K562 (cell line): ENCODE results near the gene GULP1. TPM values are rescaled to one million over a fixed set of nuclear protein-coding genes. Genes with fewer than 3 reads are reported as not detected.

Source experiments
- ATAC-seq: fragments of 200-7000 bp; cut with Tn5 transposase; 3 replicates; pipeline ENCODE4 v1.9.1; 2020; ENCODE audit warnings: moderate library complexity
- BruUV-seq: library from RNA; stranded (reverse); fragments of 400-500 nt; replicated peaks from 2 replicates; lab custom pipeline; 2021; lab: Mats Ljungman, UMichigan
- CTCF ChIA-PET: fragments of 300-600 bp; formaldehyde crosslinking; extraction: SDS; loops from one replicate; lab custom pipeline; 2021; ENCODE audit warnings: low intra/inter-chr PET ratio; lab: Yijun Ruan, JAX
- POLR2A ChIA-PET: fragments of 300-600, 350-650 bp; sonication (Branson Sonifier 250); formaldehyde crosslinking; extraction: SDS; loops from one replicate; lab custom pipeline; 2021; ENCODE audit warnings: antibody characterized with exemption, inconsistent platforms; lab: Yijun Ruan, JAX
- DNase-seq, 4 experiments: peaks; one replicate each; pipeline versions ENCODE4 v3.0.0 to v3.0.0-alpha.2; 2011 to 2018; ENCODE audit warnings: low spot score in 3 of 4, mixed read lengths in 3 of 4; ENCODE audit errors: extremely low read depth in 1 of 4
- FAIRE-seq: peaks from 2 replicates; lab custom pipeline; 2011; peaks lifted over from hg19 to GRCh38; lab: Jason Lieb, UNC
- H2AFZ ChIP-seq: 2 replicates; pipeline ENCODE4 v1.6.0; 2011; ENCODE audit warnings: low read depth, low read length, control low read depth, inconsistent platforms
- H3K27ac ChIP-seq: fragments of 200-600 bp; 3 replicates; pipeline ENCODE4 v1.8.0; 2011; ENCODE audit warnings: low read depth, mild to moderate bottlenecking, control low read depth, inconsistent platforms, low read length, moderate library complexity, mixed read lengths; ENCODE audit errors: extremely low read depth
- H3K27me3 ChIP-seq, 2 experiments: fragments of 300-600 bp in 1 of 2; 2 replicates in 1 of 2; 3 replicates in 1 of 2; pipeline versions ENCODE4 v1.6.0 to v1.8.0; 2011; ENCODE audit warnings: inconsistent platforms in 2 of 2, low read length in 2 of 2, mild to moderate bottlenecking in 1 of 2, mixed read lengths in 1 of 2, moderate library complexity in 1 of 2; ENCODE audit not compliant: control insufficient read depth in 2 of 2, insufficient read depth in 2 of 2
- H3K36me3 ChIP-seq: fragments of 300-600 bp; 3 replicates; pipeline ENCODE4 v1.8.0; 2011; ENCODE audit warnings: mild to moderate bottlenecking, low read length, inconsistent platforms; ENCODE audit not compliant: control insufficient read depth, insufficient read depth
- H3K4me1 ChIP-seq, 2 experiments: fragments of 200-600 bp in 1 of 2; replicated peaks in 1 of 2; 2 replicates in 1 of 2; 3 replicates in 1 of 2; pipeline versions ENCODE4 v1.5.1 to v1.8.0; 2011; ENCODE audit warnings: inconsistent platforms in 2 of 2, low read length in 2 of 2, mild to moderate bottlenecking in 1 of 2, mixed read lengths in 1 of 2, moderate library complexity in 1 of 2; ENCODE audit not compliant: control insufficient read depth in 2 of 2, insufficient read depth in 2 of 2
- H3K4me2 ChIP-seq: 2 replicates; pipeline ENCODE4 v1.6.1; 2011; ENCODE audit warnings: low read length, control low read depth, inconsistent platforms, mixed read lengths; ENCODE audit not compliant: insufficient read depth
- H3K4me3 ChIP-seq: fragments of 200-600 bp; sonication (generic), shearing (Covaris generic); 2 replicates; pipeline ENCODE4 v1.5.1; 2016; ENCODE audit warnings: control low read depth, inconsistent platforms
- H3K79me2 ChIP-seq: fragments of 200-600 bp; 3 replicates; pipeline ENCODE4 v1.8.0; 2011; ENCODE audit warnings: low read length, inconsistent platforms; ENCODE audit not compliant: control insufficient read depth, insufficient read depth
- H3K9ac ChIP-seq, 2 experiments: 2 replicates each; pipeline versions ENCODE4 v1.6.0 to v1.6.1; 2011; ENCODE audit warnings: low read depth in 2 of 2, low read length in 2 of 2, control low read depth in 1 of 2, inconsistent platforms in 1 of 2, mild to moderate bottlenecking in 1 of 2, mixed read lengths in 1 of 2; ENCODE audit not compliant: insufficient read depth in 1 of 2
- H3K9me1 ChIP-seq: one replicate; pipeline ENCODE4 v1.6.0; 2011; ENCODE audit warnings: inconsistent platforms, mild to moderate bottlenecking, low read length, moderate library complexity; ENCODE audit not compliant: control insufficient read depth, insufficient read depth
- H3K9me3 ChIP-seq: replicated peaks from 2 replicates; pipeline ENCODE4 v1.5.1; 2011; ENCODE audit warnings: low read depth, low read length, inconsistent platforms; ENCODE audit not compliant: control insufficient read depth, insufficient read depth
- H4K20me1 ChIP-seq: replicated peaks from 2 replicates; pipeline ENCODE4 v1.6.1; 2011; ENCODE audit warnings: low read length, inconsistent platforms, mixed read lengths; ENCODE audit not compliant: control insufficient read depth, insufficient read depth
- ASH1L ChIP-seq: fragments of 450-650 bp; IDR thresholded peaks from 2 replicates; pipeline ENCODE4 v1.6.1; 2018; ENCODE audit warnings: borderline replicate concordance, mild to moderate bottlenecking, low read depth; ENCODE audit not compliant: partially characterized antibody
- CTCF ChIP-seq, 3 experiments: IDR thresholded peaks in 2 of 3; conservative IDR thresholded peaks in 1 of 3; 2 replicates each; pipeline ENCODE4 v1.5.1; 2011 to 2012; ENCODE audit warnings: low read length in 3 of 3, mild to moderate bottlenecking in 3 of 3, control low read depth in 2 of 3, improper control_type of control experiment in 1 of 3, inconsistent platforms in 1 of 3, low read depth in 1 of 3, mixed read lengths in 1 of 3, moderate library complexity in 1 of 3; ENCODE audit not compliant: insufficient read depth in 2 of 3
- MCM2 ChIP-seq: fragments of 450-650 bp; IDR thresholded peaks from 2 replicates; pipeline ENCODE4 v1.6.1; 2017; ENCODE audit warnings: low read depth, mild to moderate bottlenecking
- ZBTB11 ChIP-seq, 3 experiments: fragments of 200-800 bp in 1 of 3; fragments of 250-450 bp in 1 of 3; fragments of 450-650 bp in 1 of 3; sonication (Bioruptor Pico) in 1 of 3; sonication (Bioruptor generic) in 1 of 3; formaldehyde crosslinking in 1 of 3; IDR thresholded peaks; 2 replicates each; pipeline versions ENCODE4 v1.6.1 to v1.8.0; 2016 to 2022; ENCODE audit warnings: mild to moderate bottlenecking in 2 of 3, missing genetic modification characterization in 2 of 3, missing compliant biosample characterization in 1 of 3, moderate library complexity in 1 of 3
- ZNF589 ChIP-seq: fragments of 200-800 bp; sonication (Bioruptor generic); IDR thresholded peaks from 2 replicates; pipeline ENCODE4 v1.6.1; 2016; ENCODE audit warnings: low read depth, missing genetic modification characterization, missing compliant biosample characterization
- WGBS: fragments of 100-300 bp; shearing (Covaris generic); methylation state at CpG from one replicate; pipeline ENCODE4 v1.1.6; 2016; ENCODE audit warnings: low coverage, mixed read lengths; ENCODE audit not compliant: insufficient coverage; ENCODE audit errors: missing lambda C conversion rate; 5-methylcytosine and 5-hydroxymethylcytosine counted together
- in situ Hi-C: fragments of 300-500 bp; cut with MboI; formaldehyde crosslinking; loops from 4 replicates; pipeline ENCODE4 v1.15.0; 2018; ENCODE audit warnings: inconsistent platforms, mixed read lengths
- intact Hi-C: fragments of 100-400 bp; cut with micrococcal nuclease; formaldehyde crosslinking; loops from 2 replicates; pipeline ENCODE4 v1.14.2; 2022
- polyA plus RNA-seq, 8 experiments: library from polyadenylated mRNA; depleted of rRNA in 4 of 8; stranded (reverse) in 5 of 8; unstranded in 3 of 8; fragments of >200 nt; fragmentation: Nextera tagmentation in 2 of 8; fragmentation: Illumina TruSeq in 1 of 8; extraction: Ambion mirVana in 2 of 8; extraction: Trizol in 1 of 8; gene quantifications; 2 replicates each; pipeline versions ENCODE4 v1.2.1 to v1.2.3, GENCODE V29; 2011 to 2014; ENCODE audit warnings: inconsistent platforms in 1 of 8, missing spikeins in 1 of 8
- total RNA-seq, 7 experiments: library from RNA; depleted of rRNA in 6 of 7; stranded (reverse); fragments of >200 nt in 6 of 7; fragmentation: Illumina TruSeq in 2 of 7; extraction: Trizol in 2 of 7; gene quantifications; 2 replicates each; pipeline versions ENCODE4 v1.2.1 to v1.2.3, GENCODE V29; 2011 to 2021; ENCODE audit warnings: low replicate concordance in 1 of 7

GULP1 gene
- total and polyA plus RNA-seq, 9 of the 15 experiments (the other 6 are each of a cell fraction or from before 2014, with no cell fraction given): 8.5 to 25.3 (median 19.5) TPM

GRCh38 chr2:188319838-188320237 lies 28.2 kb downstream of the GULP1 start:
- H3K4me3 ChIP-seq: no peak overlapping the region
- no peak overlapping the region for H3K4me2 ChIP-seq
- H2AFZ ChIP-seq: no peak overlapping the region
- H3K27me3 ChIP-seq: no peaks in the 10 kb centered on the region
- POLR2A ChIA-PET: no interaction called here
- peaks cover 37% of the 10 kb centered on the region for H3K79me2 ChIP-seq
- DNase-seq (no peak), FAIRE-seq (no peak)
- in situ Hi-C loops: no loop called here
- no peaks in the 10 kb centered on the region; a peak in 1 of 5 replicates for H3K4me1 ChIP-seq
- CTCF ChIA-PET: no interaction called here
- TF ChIP-seq ZBTB11 (CRISPR knock-in tag; IDR thresholded peaks at IDR 0.05): no peak
- TF ChIP-seq MCM2: no peak
- 0 out of 6 replicates have a peak, but pooled peaks of 2 of the 3 experiments have one; percentile 9 to 23 for TF ChIP-seq CTCF (IDR thresholded peaks at IDR 0.05 in 2 of 3, conservative IDR thresholded peaks at IDR 0.05 in 1 of 3; ENCODE audit: insufficient read depth in 2 of 3, low read depth in 1 of 3, low read length in 3 of 3)
- no peak for TF ChIP-seq ZNF589 (CRISPR knock-in tag)
- TF ChIP-seq ASH1L: no peak
- TF ChIP-seq, all 486 proteins: peak for 1
- Histone ChIP-seq H4K20me1 (no peaks in the 10 kb centered on the region), H3K27ac (no peak overlapping the region), H3K9ac (no peak overlapping the region), H3K36me3 (no peaks in the 10 kb centered on the region), H3K9me1 (no peaks in the 10 kb centered on the region), H3K9me3 (no peaks in the 10 kb centered on the region)
- 63% methylated on average over 1 of the region's 1 CpG for WGBS
- intact Hi-C loops: no loop called here
- no TSS peak for BruUV-seq
- ATAC-seq: peak; percentile 71
